IMR-90 (cell line): ENCODE measurements around the gene MAGED2. TPM values are rescaled to one million over a fixed set of nuclear protein-coding genes. Genes with fewer than 3 reads are reported as not detected.
A peak's percentile ranks its signal among the peaks of the same experiment; 100 is the strongest.

Experiments
- ATAC-seq: fragments of 200-7000 bp; cut with Tn5 transposase; 2 replicates; pipeline ENCODE4 v1.9.1; 2020; ENCODE audit warnings: low read depth, mild to moderate bottlenecking, moderate library complexity
- BruUV-seq: library from RNA; stranded (reverse); fragments of 400-500 nt; replicated peaks from 2 replicates; lab custom pipeline; 2021; lab: Mats Ljungman, UMichigan
- CTCF ChIA-PET: fragments of 300-600 bp; formaldehyde crosslinking; extraction: SDS; loops from one replicate; lab custom pipeline; 2021; ENCODE audit warnings: antibody characterized with exemption; lab: Yijun Ruan, JAX
- POLR2A ChIA-PET: fragments of 300-600 bp; sonication (Branson Sonifier 250); formaldehyde crosslinking; loops from one replicate; lab custom pipeline; 2022; ENCODE audit warnings: antibody characterized with exemption; ENCODE audit not compliant: unreplicated experiment; lab: Charles Lee
- DNase-seq: peaks from one replicate; pipeline ENCODE4 v3.0.0; 2013
- H2AFZ ChIP-seq: replicated peaks from 2 replicates; pipeline ENCODE3; 2013; ENCODE audit warnings: low read length, mild to moderate bottlenecking; ENCODE audit not compliant: poor library complexity
- H2AK5ac ChIP-seq: 2 replicates; pipeline ENCODE4 v1.6.1; 2013; ENCODE audit warnings: low read depth, low read length, inconsistent platforms
- H2AK9ac ChIP-seq: replicated peaks from 2 replicates; pipeline ENCODE3; 2013; ENCODE audit warnings: mild to moderate bottlenecking, low read depth, low read length, moderate library complexity; ENCODE audit not compliant: poor library complexity
- H2BK120ac ChIP-seq: 2 replicates; pipeline ENCODE4 v1.6.1; 2013; ENCODE audit warnings: low read depth, low read length, inconsistent platforms
- H2BK15ac ChIP-seq: 3 replicates; pipeline ENCODE4 v1.6.1; 2013; ENCODE audit warnings: low read depth, low read length, inconsistent platforms
- H2BK20ac ChIP-seq: 2 replicates; pipeline ENCODE4 v1.6.1; 2013; ENCODE audit warnings: low read depth, mild to moderate bottlenecking, inconsistent platforms, low read length, moderate library complexity
- H2BK5ac ChIP-seq: 2 replicates; pipeline ENCODE4 v1.6.1; 2013; ENCODE audit warnings: mild to moderate bottlenecking, low read depth, low read length, inconsistent platforms; ENCODE audit not compliant: poor library complexity, severe bottlenecking
- H3K14ac ChIP-seq: replicated peaks from 2 replicates; pipeline ENCODE4 v1.6.1; 2013; ENCODE audit warnings: low read depth, low read length, inconsistent platforms
- H3K18ac ChIP-seq: 2 replicates; pipeline ENCODE4 v1.6.1; 2013; ENCODE audit warnings: low read depth, low read length, control low read depth
- H3K23ac ChIP-seq: 2 replicates; pipeline ENCODE4 v1.6.1; 2013; ENCODE audit warnings: low read depth, low read length, inconsistent platforms
- H3K27ac ChIP-seq: 2 replicates; pipeline ENCODE4 v1.5.1; 2013; ENCODE audit warnings: mild to moderate bottlenecking, control low read depth, low read length; ENCODE audit not compliant: insufficient read depth
- H3K27me3 ChIP-seq: 2 replicates; pipeline ENCODE4 v1.6.1; 2013; ENCODE audit warnings: low read length; ENCODE audit not compliant: control insufficient read depth, insufficient read depth
- H3K36me3 ChIP-seq: 2 replicates; pipeline ENCODE4 v1.6.1; 2013; ENCODE audit warnings: low read length, mixed read lengths; ENCODE audit not compliant: control insufficient read depth, insufficient read depth
- H3K4ac ChIP-seq: 2 replicates; pipeline ENCODE4 v1.6.1; 2013; ENCODE audit warnings: low read depth, low read length, inconsistent platforms
- H3K4me1 ChIP-seq: 2 replicates; pipeline ENCODE4 v1.6.1; 2013; ENCODE audit warnings: low read length, mixed read lengths; ENCODE audit not compliant: control insufficient read depth, insufficient read depth
- H3K4me2 ChIP-seq: 2 replicates; pipeline ENCODE4 v1.6.1; 2013; ENCODE audit warnings: low read depth, mild to moderate bottlenecking, control low read depth, low read length, moderate library complexity
- H3K4me3 ChIP-seq: 2 replicates; pipeline ENCODE4 v1.5.1; 2013; ENCODE audit warnings: low read depth, mild to moderate bottlenecking, control low read depth, low read length, moderate library complexity; ENCODE audit not compliant: insufficient read depth
- H3K56ac ChIP-seq: 2 replicates; pipeline ENCODE4 v1.6.1; 2013; ENCODE audit warnings: low read length, inconsistent platforms; ENCODE audit not compliant: insufficient read depth; ENCODE audit errors: extremely low read depth
- H3K79me1 ChIP-seq, 2 experiments: 2 replicates each; pipeline ENCODE4 v1.6.1; 2013; ENCODE audit warnings: low read length in 2 of 2, inconsistent platforms in 1 of 2, low read depth in 1 of 2
- H3K9ac ChIP-seq: 2 replicates; pipeline ENCODE4 v1.6.1; 2013; ENCODE audit warnings: low read depth, low read length, control low read depth
- H3K9me1 ChIP-seq: 2 replicates; pipeline ENCODE4 v1.6.1; 2013; ENCODE audit warnings: low read length, inconsistent platforms; ENCODE audit not compliant: insufficient read depth
- H3K9me3 ChIP-seq: 2 replicates; pipeline ENCODE4 v1.6.1; 2013; ENCODE audit warnings: low read length; ENCODE audit not compliant: control insufficient read depth, insufficient read depth
- H4K20me1 ChIP-seq: 2 replicates; pipeline ENCODE4 v1.6.1; 2013; ENCODE audit warnings: low read length, inconsistent platforms; ENCODE audit not compliant: insufficient read depth
- H4K5ac ChIP-seq: 2 replicates; pipeline ENCODE4 v1.6.1; 2013; ENCODE audit warnings: mild to moderate bottlenecking, low read depth, low read length, control low read depth
- H4K8ac ChIP-seq, 2 experiments: 2 replicates each; pipeline ENCODE4 v1.6.1; 2013; ENCODE audit warnings: low read depth in 2 of 2, low read length in 2 of 2, control low read depth in 1 of 2, inconsistent platforms in 1 of 2
- H4K91ac ChIP-seq: 2 replicates; pipeline ENCODE4 v1.6.1; 2013; ENCODE audit warnings: low read depth, low read length, inconsistent platforms; ENCODE audit not compliant: insufficient read depth
- MAZ ChIP-seq: IDR thresholded peaks from 2 replicates; pipeline ENCODE4 v1.6.1; 2012; ENCODE audit warnings: low read depth, mild to moderate bottlenecking, low read length, improper control_type of control experiment, moderate library complexity, borderline replicate concordance
- WGBS, 2 experiments: methylation state at CpG; one replicate each; pipeline versions ENCODE4 v1.1.5 to v1.1.7; 2013; ENCODE audit warnings: missing lambda C conversion rate in 2 of 2; ENCODE audit not compliant: insufficient read length in 1 of 2; ENCODE audit errors: extremely low coverage in 2 of 2; 5-methylcytosine and 5-hydroxymethylcytosine counted together
- dilution Hi-C: fragments of 300-500 bp; cut with HindIII; formaldehyde crosslinking; loops from one replicate; pipeline ENCODE4 v1.14.3; 2018; ENCODE audit warnings: low sequenced_read_pairs; ENCODE audit not compliant: unreplicated experiment
- in situ Hi-C: fragments of 300-500 bp; cut with MboI; formaldehyde crosslinking; loops from 3 replicates; pipeline ENCODE4 v1.14.3; 2019; ENCODE audit warnings: low sequenced_read_pairs, inconsistent platforms, mixed read lengths
- intact Hi-C: fragments of 100-400 bp; cut with micrococcal nuclease; formaldehyde crosslinking; loops from 2 replicates; pipeline ENCODE4 v1.10.0; 2022
- polyA plus RNA-seq, 3 experiments: library from polyadenylated mRNA; depleted of rRNA; stranded (reverse); fragments of >200 nt; gene quantifications; 2 replicates each; pipeline ENCODE4 v1.2.3, GENCODE V29; 2012; ENCODE audit warnings: low replicate concordance in 1 of 3
- total RNA-seq: library from RNA; depleted of rRNA; stranded (reverse); fragments of >200 nt; gene quantifications from 2 replicates; pipeline ENCODE4 v1.2.3, GENCODE V29; 2012
- TF ChIP-seq, protein P1 (sequence below): conservative IDR thresholded peaks from 2 replicates; pipeline ENCODE4 v1.5.1; 2012; ENCODE audit warnings: mild to moderate bottlenecking, low read depth, low read length, improper control_type of control experiment

Gene MAGED2
- total and polyA plus RNA-seq, 2 of the 4 experiments (the other 2 are of a cell fraction): 301 to 341 TPM

DNA sequence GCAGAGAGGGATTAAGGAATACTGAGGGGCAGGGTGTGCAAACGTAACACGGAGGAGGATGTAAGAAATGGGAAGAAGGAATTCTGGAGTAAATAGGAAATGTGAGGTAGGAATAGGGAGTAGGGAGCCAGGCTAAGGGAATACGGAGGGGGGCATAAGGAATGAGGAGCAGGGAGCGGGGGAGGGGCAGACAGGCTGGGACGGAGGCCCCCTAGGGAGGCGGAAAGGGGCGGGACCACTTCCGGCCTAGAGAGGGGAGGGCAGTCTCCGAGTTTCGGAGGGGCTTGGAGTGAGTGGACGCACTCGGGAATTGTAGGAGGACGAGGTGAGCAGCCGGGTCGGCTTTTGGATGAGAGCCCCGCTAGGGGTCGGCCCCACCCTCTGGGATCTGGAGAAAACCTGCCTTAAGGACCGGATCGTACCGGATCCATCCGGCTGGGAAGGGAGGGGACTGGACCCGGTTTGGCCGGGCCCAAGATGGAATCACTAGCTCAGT lies 612 bp downstream of the MAGED2 start:
- Histone ChIP-seq H2BK15ac (0 out of 3 replicates have a peak overlapping the region, but pooled peaks have one; percentile 55), H3K14ac (peak overlapping the region; percentile 95), H3K4me2 (peak overlapping the region; percentile 75), H3K4me3 (peak overlapping the region; percentile 84), H4K8ac (peak overlapping the region; percentile 89 to 92; a peak in 3 of 4 replicates), H4K20me1 (peaks cover 18% of the 10 kb centered on the region; the same call in 1 of the 2 replicates), H2AK9ac (peak overlapping the region; percentile 88), H3K9ac (peak overlapping the region; percentile 98), H4K91ac (peak overlapping the region; percentile 52), H3K4me1 (peaks cover 7% of the 10 kb centered on the region; the same call in 1 of the 2 replicates), H3K9me1 (peaks cover 3% of the 10 kb centered on the region; the same call in 1 of the 2 replicates), H3K4ac (peak overlapping the region; percentile 74), H2BK20ac (no peak overlapping the region), H3K23ac (peak overlapping the region; percentile 68), H3K56ac (peak overlapping the region; percentile 81; the same call in 1 of the 2 replicates), H2BK120ac (peak overlapping the region; percentile 46), H2BK5ac (peak overlapping the region; percentile 64), H3K9me3 (no peaks in the 10 kb centered on the region), H2AK5ac (peak overlapping the region; percentile 70; the same call in 1 of the 2 replicates), H3K79me1 (peaks cover 5 to 30% of the 10 kb centered on the region in 2 experiments; a peak in 2 of 4 replicates), H4K5ac (peak overlapping the region; percentile 51), H3K27me3 (peaks cover 11% of the 10 kb centered on the region), H3K18ac (peak overlapping the region; percentile 14), H2AFZ (peak overlapping the region; percentile 93), H3K36me3 (peaks cover 33% of the 10 kb centered on the region), H3K27ac (peak overlapping the region; percentile 90)
- peak; percentile 53; the same call in 1 of the 2 replicates for TF ChIP-seq MAZ
- TF ChIP-seq, protein P1, sequence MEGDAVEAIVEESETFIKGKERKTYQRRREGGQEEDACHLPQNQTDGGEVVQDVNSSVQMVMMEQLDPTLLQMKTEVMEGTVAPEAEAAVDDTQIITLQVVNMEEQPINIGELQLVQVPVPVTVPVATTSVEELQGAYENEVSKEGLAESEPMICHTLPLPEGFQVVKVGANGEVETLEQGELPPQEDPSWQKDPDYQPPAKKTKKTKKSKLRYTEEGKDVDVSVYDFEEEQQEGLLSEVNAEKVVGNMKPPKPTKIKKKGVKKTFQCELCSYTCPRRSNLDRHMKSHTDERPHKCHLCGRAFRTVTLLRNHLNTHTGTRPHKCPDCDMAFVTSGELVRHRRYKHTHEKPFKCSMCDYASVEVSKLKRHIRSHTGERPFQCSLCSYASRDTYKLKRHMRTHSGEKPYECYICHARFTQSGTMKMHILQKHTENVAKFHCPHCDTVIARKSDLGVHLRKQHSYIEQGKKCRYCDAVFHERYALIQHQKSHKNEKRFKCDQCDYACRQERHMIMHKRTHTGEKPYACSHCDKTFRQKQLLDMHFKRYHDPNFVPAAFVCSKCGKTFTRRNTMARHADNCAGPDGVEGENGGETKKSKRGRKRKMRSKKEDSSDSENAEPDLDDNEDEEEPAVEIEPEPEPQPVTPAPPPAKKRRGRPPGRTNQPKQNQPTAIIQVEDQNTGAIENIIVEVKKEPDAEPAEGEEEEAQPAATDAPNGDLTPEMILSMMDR: no peak
- in situ Hi-C loops (no loop called here), intact Hi-C loops (loop anchor here (1.0 to 10.0 kb wide), 3 partner anchors 192 to 563 kb away; partner anchors contain the start of gene APEX2), dilution Hi-C loops (no loop called here)
- ATAC-seq (peak; percentile 60), DNase-seq (no peak)
- POLR2A ChIA-PET: interaction anchor here (1.5 kb wide), 1 partner anchor 169 kb away, joined by 6 read pairs; no protein-coding TSS in a partner anchor
- no TSS peak for BruUV-seq
- CTCF ChIA-PET: interaction anchor here (1.1 kb wide), 1 partner anchor 168 kb away, joined by 4 read pairs; no protein-coding TSS in a partner anchor
- WGBS, 2 experiments: 28% methylated on average over 8 of the region's 23 CpGs; no CpG with 5 or more reads in 1 of the 2 experiments
